OCI-LY3 (cell line): ENCODE measurements around the gene SYNE3.

ENCODE experiments used
- EZH2phosphoT487 ChIP-seq: fragments of 200-600 bp; shearing (Covaris generic); IDR thresholded peaks from 2 replicates; pipeline ENCODE4 v1.6.1; 2018; ENCODE audit warnings: antibody characterized with exemption, mixed run types, low read depth
- TF ChIP-seq, protein P1 (sequence below): fragments of 200-600, 300-600 bp; sonication (generic); IDR thresholded peaks from 2 replicates; pipeline ENCODE4 v1.5.1; 2014; ENCODE audit warnings: antibody characterized with exemption, low read length, low read depth

DNA sequence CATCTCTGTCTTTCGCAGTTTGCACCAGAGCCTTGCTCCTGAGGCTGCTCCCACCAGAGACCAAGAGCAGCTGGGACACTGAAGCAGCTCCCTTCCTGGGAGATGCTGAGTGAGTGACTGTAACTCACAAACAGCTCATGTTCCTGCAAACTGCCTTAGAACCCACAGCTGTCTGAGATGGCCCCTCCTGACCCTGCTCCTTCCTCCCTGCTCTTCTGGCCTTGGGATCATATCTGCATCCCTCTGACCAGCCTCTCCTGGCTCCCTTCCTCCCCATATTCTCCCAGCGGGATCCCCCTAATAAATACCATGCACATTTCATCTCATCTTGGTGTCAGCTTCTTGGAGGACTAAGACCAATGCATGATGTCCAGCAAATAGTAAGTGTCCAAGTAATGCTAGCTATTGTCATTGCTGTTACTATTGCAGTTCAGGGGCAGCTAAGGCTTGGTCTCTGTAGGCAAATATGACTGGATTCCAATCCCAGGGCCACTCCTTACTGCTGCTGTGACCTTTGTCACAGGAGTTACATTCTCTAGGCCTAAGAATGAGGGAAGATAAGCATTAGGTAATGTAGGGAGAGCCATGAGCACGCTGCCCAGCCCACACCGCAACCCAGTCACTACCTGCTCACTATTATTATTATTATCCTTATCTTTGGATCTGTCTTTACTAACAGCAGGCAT is 47.9 kb downstream of the SYNE3 start:
- TF ChIP-seq, protein P1, sequence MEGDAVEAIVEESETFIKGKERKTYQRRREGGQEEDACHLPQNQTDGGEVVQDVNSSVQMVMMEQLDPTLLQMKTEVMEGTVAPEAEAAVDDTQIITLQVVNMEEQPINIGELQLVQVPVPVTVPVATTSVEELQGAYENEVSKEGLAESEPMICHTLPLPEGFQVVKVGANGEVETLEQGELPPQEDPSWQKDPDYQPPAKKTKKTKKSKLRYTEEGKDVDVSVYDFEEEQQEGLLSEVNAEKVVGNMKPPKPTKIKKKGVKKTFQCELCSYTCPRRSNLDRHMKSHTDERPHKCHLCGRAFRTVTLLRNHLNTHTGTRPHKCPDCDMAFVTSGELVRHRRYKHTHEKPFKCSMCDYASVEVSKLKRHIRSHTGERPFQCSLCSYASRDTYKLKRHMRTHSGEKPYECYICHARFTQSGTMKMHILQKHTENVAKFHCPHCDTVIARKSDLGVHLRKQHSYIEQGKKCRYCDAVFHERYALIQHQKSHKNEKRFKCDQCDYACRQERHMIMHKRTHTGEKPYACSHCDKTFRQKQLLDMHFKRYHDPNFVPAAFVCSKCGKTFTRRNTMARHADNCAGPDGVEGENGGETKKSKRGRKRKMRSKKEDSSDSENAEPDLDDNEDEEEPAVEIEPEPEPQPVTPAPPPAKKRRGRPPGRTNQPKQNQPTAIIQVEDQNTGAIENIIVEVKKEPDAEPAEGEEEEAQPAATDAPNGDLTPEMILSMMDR: no peak
- TF ChIP-seq EZH2phosphoT487: no peak
